Measurements from ENCODE around the gene FBXL16. TPM values are rescaled to one million over a fixed set of nuclear protein-coding genes. Genes with fewer than 3 reads are reported as not detected.

FBXL16 gene
- total and polyA plus RNA-seq, 9 of the 15 experiments (the other 6 are each of a cell fraction or from before 2014, with no cell fraction given), result 0.21 to 8.2 (median 1.7) TPM

GRCh38 chr16:709566-710499 lies 4.2 kb upstream of the FBXL16 start (continued):
- no peak for TF ChIP-seq TFE3 (CRISPR knock-in tag; IDR thresholded peaks at IDR 0.05)
- no peak for TF ChIP-seq RBM15 (IDR thresholded peaks at IDR 0.05; ENCODE audit: insufficient read depth, low read length)
- no peak for TF ChIP-seq ZC3H11A (IDR thresholded peaks at IDR 0.05; ENCODE audit: low read depth, low read length)
- peak; percentile 36; the same call in 1 of the 2 replicates for TF ChIP-seq JUN (IDR thresholded peaks at IDR 0.05; ENCODE audit: borderline replicate concordance, low read depth, low read length)
- no peak for TF ChIP-seq JUN (CRISPR knock-in tag; IDR thresholded peaks at IDR 0.05; ENCODE audit: borderline replicate concordance)
- TF ChIP-seq NEUROD1 (IDR thresholded peaks at IDR 0.05; ENCODE audit: borderline replicate concordance, low read depth, low read length, partially characterized antibody), result peak; percentile 100
- no peak for TF ChIP-seq MECOM (CRISPR knock-in tag; IDR thresholded peaks at IDR 0.05)
- peak; percentile 100 for TF ChIP-seq RBM22 (IDR thresholded peaks at IDR 0.05; ENCODE audit: low read depth, low read length, poor library complexity, severe bottlenecking)
- TF ChIP-seq RFX7 (CRISPR knock-in tag; IDR thresholded peaks at IDR 0.05), result no peak
- no peak for TF ChIP-seq CREB1 (IDR thresholded peaks at IDR 0.05)
- TF ChIP-seq CREB1 (CRISPR knock-in tag; IDR thresholded peaks at IDR 0.05), result no peak
- peak; percentile 100 for TF ChIP-seq MXI1 (IDR thresholded peaks at IDR 0.05; ENCODE audit: low read depth, low read length)
- TF ChIP-seq MIER1 (IDR thresholded peaks at IDR 0.05; ENCODE audit: low read depth), result peak; percentile 87
- TF ChIP-seq TCF7L2 (IDR thresholded peaks at IDR 0.05; ENCODE audit: low read depth, low read length), result no peak
- TF ChIP-seq, protein P1, sequence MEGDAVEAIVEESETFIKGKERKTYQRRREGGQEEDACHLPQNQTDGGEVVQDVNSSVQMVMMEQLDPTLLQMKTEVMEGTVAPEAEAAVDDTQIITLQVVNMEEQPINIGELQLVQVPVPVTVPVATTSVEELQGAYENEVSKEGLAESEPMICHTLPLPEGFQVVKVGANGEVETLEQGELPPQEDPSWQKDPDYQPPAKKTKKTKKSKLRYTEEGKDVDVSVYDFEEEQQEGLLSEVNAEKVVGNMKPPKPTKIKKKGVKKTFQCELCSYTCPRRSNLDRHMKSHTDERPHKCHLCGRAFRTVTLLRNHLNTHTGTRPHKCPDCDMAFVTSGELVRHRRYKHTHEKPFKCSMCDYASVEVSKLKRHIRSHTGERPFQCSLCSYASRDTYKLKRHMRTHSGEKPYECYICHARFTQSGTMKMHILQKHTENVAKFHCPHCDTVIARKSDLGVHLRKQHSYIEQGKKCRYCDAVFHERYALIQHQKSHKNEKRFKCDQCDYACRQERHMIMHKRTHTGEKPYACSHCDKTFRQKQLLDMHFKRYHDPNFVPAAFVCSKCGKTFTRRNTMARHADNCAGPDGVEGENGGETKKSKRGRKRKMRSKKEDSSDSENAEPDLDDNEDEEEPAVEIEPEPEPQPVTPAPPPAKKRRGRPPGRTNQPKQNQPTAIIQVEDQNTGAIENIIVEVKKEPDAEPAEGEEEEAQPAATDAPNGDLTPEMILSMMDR (IDR thresholded peaks at IDR 0.05 in 2 of 3, conservative IDR thresholded peaks at IDR 0.05 in 1 of 3; ENCODE audit: insufficient read depth in 2 of 3, low read depth in 1 of 3, low read length in 3 of 3), result no peak
- TF ChIP-seq SIX5 (IDR thresholded peaks at IDR 0.05; ENCODE audit: borderline replicate concordance in 1 of 2, insufficient read depth in 1 of 2, low read depth in 1 of 2, low read length in 2 of 2), result peak in 1 of 2 experiments; percentile 36; a peak in 1 of 4 replicates
- TF ChIP-seq CREBBP (IDR thresholded peaks at IDR 0.05; ENCODE audit: low read depth, low read length), result peak; percentile 98
- no peak for TF ChIP-seq PHF21A (IDR thresholded peaks at IDR 0.05; ENCODE audit: borderline replicate concordance, low read depth)
- TF ChIP-seq, protein P2, sequence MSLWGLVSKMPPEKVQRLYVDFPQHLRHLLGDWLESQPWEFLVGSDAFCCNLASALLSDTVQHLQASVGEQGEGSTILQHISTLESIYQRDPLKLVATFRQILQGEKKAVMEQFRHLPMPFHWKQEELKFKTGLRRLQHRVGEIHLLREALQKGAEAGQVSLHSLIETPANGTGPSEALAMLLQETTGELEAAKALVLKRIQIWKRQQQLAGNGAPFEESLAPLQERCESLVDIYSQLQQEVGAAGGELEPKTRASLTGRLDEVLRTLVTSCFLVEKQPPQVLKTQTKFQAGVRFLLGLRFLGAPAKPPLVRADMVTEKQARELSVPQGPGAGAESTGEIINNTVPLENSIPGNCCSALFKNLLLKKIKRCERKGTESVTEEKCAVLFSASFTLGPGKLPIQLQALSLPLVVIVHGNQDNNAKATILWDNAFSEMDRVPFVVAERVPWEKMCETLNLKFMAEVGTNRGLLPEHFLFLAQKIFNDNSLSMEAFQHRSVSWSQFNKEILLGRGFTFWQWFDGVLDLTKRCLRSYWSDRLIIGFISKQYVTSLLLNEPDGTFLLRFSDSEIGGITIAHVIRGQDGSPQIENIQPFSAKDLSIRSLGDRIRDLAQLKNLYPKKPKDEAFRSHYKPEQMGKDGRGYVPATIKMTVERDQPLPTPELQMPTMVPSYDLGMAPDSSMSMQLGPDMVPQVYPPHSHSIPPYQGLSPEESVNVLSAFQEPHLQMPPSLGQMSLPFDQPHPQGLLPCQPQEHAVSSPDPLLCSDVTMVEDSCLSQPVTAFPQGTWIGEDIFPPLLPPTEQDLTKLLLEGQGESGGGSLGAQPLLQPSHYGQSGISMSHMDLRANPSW (CRISPR knock-in tag; IDR thresholded peaks at IDR 0.05), result no peak
- TF ChIP-seq EP300 (IDR thresholded peaks at IDR 0.05; ENCODE audit: low read length), result no peak
- TF ChIP-seq MTA1 (IDR thresholded peaks at IDR 0.05; ENCODE audit: borderline replicate concordance), result no peak
- TF ChIP-seq FOSL1 (tag; conservative IDR thresholded peaks at IDR 0.05), result peak; percentile 42; the same call in 1 of the 2 replicates

Data from K562 (cell line).